IMR-90 (cell line): ENCODE measurements around the gene GTF2H1. TPM values are rescaled to one million over a fixed set of nuclear protein-coding genes. Genes with fewer than 3 reads are reported as not detected.

Experiments used
- ATAC-seq: fragments of 200-7000 bp; cut with Tn5 transposase; 2 replicates; pipeline ENCODE4 v1.9.1; 2020; ENCODE audit warnings: low read depth, mild to moderate bottlenecking, moderate library complexity
- BruUV-seq: library from RNA; stranded (reverse); fragments of 400-500 nt; replicated peaks from 2 replicates; lab custom pipeline; 2021; lab: Mats Ljungman, UMichigan
- CTCF ChIA-PET: fragments of 300-600 bp; formaldehyde crosslinking; extraction: SDS; loops from one replicate; lab custom pipeline; 2021; ENCODE audit warnings: antibody characterized with exemption; lab: Yijun Ruan, JAX
- POLR2A ChIA-PET: fragments of 300-600 bp; sonication (Branson Sonifier 250); formaldehyde crosslinking; loops from one replicate; lab custom pipeline; 2022; ENCODE audit warnings: antibody characterized with exemption; ENCODE audit not compliant: unreplicated experiment; lab: Charles Lee
- DNase-seq: peaks from one replicate; pipeline ENCODE4 v3.0.0; 2013
- H2AFZ ChIP-seq: replicated peaks from 2 replicates; pipeline ENCODE3; 2013; ENCODE audit warnings: low read length, mild to moderate bottlenecking; ENCODE audit not compliant: poor library complexity
- H2AK5ac ChIP-seq: 2 replicates; pipeline ENCODE4 v1.6.1; 2013; ENCODE audit warnings: low read depth, low read length, inconsistent platforms
- H2AK9ac ChIP-seq: replicated peaks from 2 replicates; pipeline ENCODE3; 2013; ENCODE audit warnings: mild to moderate bottlenecking, low read depth, low read length, moderate library complexity; ENCODE audit not compliant: poor library complexity
- H2BK120ac ChIP-seq: 2 replicates; pipeline ENCODE4 v1.6.1; 2013; ENCODE audit warnings: low read depth, low read length, inconsistent platforms
- H2BK15ac ChIP-seq: 3 replicates; pipeline ENCODE4 v1.6.1; 2013; ENCODE audit warnings: low read depth, low read length, inconsistent platforms
- H2BK20ac ChIP-seq: 2 replicates; pipeline ENCODE4 v1.6.1; 2013; ENCODE audit warnings: low read depth, mild to moderate bottlenecking, inconsistent platforms, low read length, moderate library complexity
- H2BK5ac ChIP-seq: 2 replicates; pipeline ENCODE4 v1.6.1; 2013; ENCODE audit warnings: mild to moderate bottlenecking, low read depth, low read length, inconsistent platforms; ENCODE audit not compliant: poor library complexity, severe bottlenecking
- H3K14ac ChIP-seq: replicated peaks from 2 replicates; pipeline ENCODE4 v1.6.1; 2013; ENCODE audit warnings: low read depth, low read length, inconsistent platforms
- H3K18ac ChIP-seq: 2 replicates; pipeline ENCODE4 v1.6.1; 2013; ENCODE audit warnings: low read depth, low read length, control low read depth
- H3K23ac ChIP-seq: 2 replicates; pipeline ENCODE4 v1.6.1; 2013; ENCODE audit warnings: low read depth, low read length, inconsistent platforms
- H3K27ac ChIP-seq: 2 replicates; pipeline ENCODE4 v1.5.1; 2013; ENCODE audit warnings: mild to moderate bottlenecking, control low read depth, low read length; ENCODE audit not compliant: insufficient read depth
- H3K27me3 ChIP-seq: 2 replicates; pipeline ENCODE4 v1.6.1; 2013; ENCODE audit warnings: low read length; ENCODE audit not compliant: control insufficient read depth, insufficient read depth
- H3K36me3 ChIP-seq: 2 replicates; pipeline ENCODE4 v1.6.1; 2013; ENCODE audit warnings: low read length, mixed read lengths; ENCODE audit not compliant: control insufficient read depth, insufficient read depth
- H3K4ac ChIP-seq: 2 replicates; pipeline ENCODE4 v1.6.1; 2013; ENCODE audit warnings: low read depth, low read length, inconsistent platforms
- H3K4me1 ChIP-seq: 2 replicates; pipeline ENCODE4 v1.6.1; 2013; ENCODE audit warnings: low read length, mixed read lengths; ENCODE audit not compliant: control insufficient read depth, insufficient read depth
- H3K4me2 ChIP-seq: 2 replicates; pipeline ENCODE4 v1.6.1; 2013; ENCODE audit warnings: low read depth, mild to moderate bottlenecking, control low read depth, low read length, moderate library complexity
- H3K4me3 ChIP-seq: 2 replicates; pipeline ENCODE4 v1.5.1; 2013; ENCODE audit warnings: low read depth, mild to moderate bottlenecking, control low read depth, low read length, moderate library complexity; ENCODE audit not compliant: insufficient read depth
- H3K56ac ChIP-seq: 2 replicates; pipeline ENCODE4 v1.6.1; 2013; ENCODE audit warnings: low read length, inconsistent platforms; ENCODE audit not compliant: insufficient read depth; ENCODE audit errors: extremely low read depth
- H3K79me1 ChIP-seq, 2 experiments: 2 replicates each; pipeline ENCODE4 v1.6.1; 2013; ENCODE audit warnings: low read length in 2 of 2, inconsistent platforms in 1 of 2, low read depth in 1 of 2
- H3K9ac ChIP-seq: 2 replicates; pipeline ENCODE4 v1.6.1; 2013; ENCODE audit warnings: low read depth, low read length, control low read depth
- H3K9me1 ChIP-seq: 2 replicates; pipeline ENCODE4 v1.6.1; 2013; ENCODE audit warnings: low read length, inconsistent platforms; ENCODE audit not compliant: insufficient read depth
- H3K9me3 ChIP-seq: 2 replicates; pipeline ENCODE4 v1.6.1; 2013; ENCODE audit warnings: low read length; ENCODE audit not compliant: control insufficient read depth, insufficient read depth
- H4K20me1 ChIP-seq: 2 replicates; pipeline ENCODE4 v1.6.1; 2013; ENCODE audit warnings: low read length, inconsistent platforms; ENCODE audit not compliant: insufficient read depth
- H4K5ac ChIP-seq: 2 replicates; pipeline ENCODE4 v1.6.1; 2013; ENCODE audit warnings: mild to moderate bottlenecking, low read depth, low read length, control low read depth
- H4K8ac ChIP-seq, 2 experiments: 2 replicates each; pipeline ENCODE4 v1.6.1; 2013; ENCODE audit warnings: low read depth in 2 of 2, low read length in 2 of 2, control low read depth in 1 of 2, inconsistent platforms in 1 of 2
- H4K91ac ChIP-seq: 2 replicates; pipeline ENCODE4 v1.6.1; 2013; ENCODE audit warnings: low read depth, low read length, inconsistent platforms; ENCODE audit not compliant: insufficient read depth
- BHLHE40 ChIP-seq: fragments of 150-350 bp; IDR thresholded peaks from 2 replicates; pipeline ENCODE4 v1.6.1; 2016; ENCODE audit warnings: mild to moderate bottlenecking, low read depth, low read length
- CEBPB ChIP-seq: IDR thresholded peaks from 2 replicates; pipeline ENCODE4 v1.6.1; 2012; ENCODE audit warnings: low read depth, low read length, improper control_type of control experiment
- CHD1 ChIP-seq: IDR thresholded peaks from 2 replicates; pipeline ENCODE4 v1.6.1; 2012; ENCODE audit warnings: low read depth, low read length, improper control_type of control experiment
- CTCF ChIP-seq: conservative IDR thresholded peaks from 2 replicates; pipeline ENCODE4 v1.5.1; 2012; ENCODE audit warnings: mild to moderate bottlenecking, low read depth, low read length, improper control_type of control experiment
- ELK1 ChIP-seq: fragments of 150-350 bp; IDR thresholded peaks from 2 replicates; pipeline ENCODE4 v1.6.1; 2016; ENCODE audit warnings: low read depth, mild to moderate bottlenecking, low read length, moderate library complexity, borderline replicate concordance
- FOS ChIP-seq: fragments of 150-350 bp; IDR thresholded peaks from 2 replicates; pipeline ENCODE4 v1.6.1; 2016; ENCODE audit warnings: low read depth, low read length
- MAFK ChIP-seq: IDR thresholded peaks from 2 replicates; pipeline ENCODE4 v1.6.1; 2012; ENCODE audit warnings: low read depth, low read length, improper control_type of control experiment
- MAZ ChIP-seq: IDR thresholded peaks from 2 replicates; pipeline ENCODE4 v1.6.1; 2012; ENCODE audit warnings: low read depth, mild to moderate bottlenecking, low read length, improper control_type of control experiment, moderate library complexity, borderline replicate concordance
- MXI1 ChIP-seq: IDR thresholded peaks from 2 replicates; pipeline ENCODE4 v1.6.1; 2012; ENCODE audit warnings: low read depth, mild to moderate bottlenecking, low read length, moderate library complexity, borderline replicate concordance
- POLR2A ChIP-seq: IDR thresholded peaks from 2 replicates; pipeline ENCODE4 v1.6.1; 2012; ENCODE audit warnings: mild to moderate bottlenecking, low read depth, low read length
- RAD21 ChIP-seq: IDR thresholded peaks from 2 replicates; pipeline ENCODE4 v1.6.1; 2012; ENCODE audit warnings: low read length, improper control_type of control experiment
- RCOR1 ChIP-seq: IDR thresholded peaks from 2 replicates; pipeline ENCODE4 v1.6.1; 2012; ENCODE audit warnings: mild to moderate bottlenecking, low read length, improper control_type of control experiment; ENCODE audit not compliant: insufficient replicate concordance
- SMC3 ChIP-seq: fragments of 150-350 bp; IDR thresholded peaks from 2 replicates; pipeline ENCODE4 v1.6.1; 2016; ENCODE audit warnings: low read depth, mild to moderate bottlenecking, antibody characterized with exemption, low read length, moderate library complexity
- USF2 ChIP-seq: fragments of 150-350 bp; IDR thresholded peaks from 2 replicates; pipeline ENCODE4 v1.6.1; 2017; ENCODE audit warnings: mild to moderate bottlenecking, antibody characterized with exemption, low read length, low read depth
- WGBS, 2 experiments: methylation state at CpG; one replicate each; pipeline versions ENCODE4 v1.1.5 to v1.1.7; 2013; ENCODE audit warnings: missing lambda C conversion rate in 2 of 2; ENCODE audit not compliant: insufficient read length in 1 of 2; ENCODE audit errors: extremely low coverage in 2 of 2; 5-methylcytosine and 5-hydroxymethylcytosine counted together
- dilution Hi-C: fragments of 300-500 bp; cut with HindIII; formaldehyde crosslinking; loops from one replicate; pipeline ENCODE4 v1.14.3; 2018; ENCODE audit warnings: low sequenced_read_pairs; ENCODE audit not compliant: unreplicated experiment
- in situ Hi-C: fragments of 300-500 bp; cut with MboI; formaldehyde crosslinking; loops from 3 replicates; pipeline ENCODE4 v1.14.3; 2019; ENCODE audit warnings: low sequenced_read_pairs, inconsistent platforms, mixed read lengths
- intact Hi-C: fragments of 100-400 bp; cut with micrococcal nuclease; formaldehyde crosslinking; loops from 2 replicates; pipeline ENCODE4 v1.10.0; 2022
- polyA plus RNA-seq, 3 experiments: library from polyadenylated mRNA; depleted of rRNA; stranded (reverse); fragments of >200 nt; gene quantifications; 2 replicates each; pipeline ENCODE4 v1.2.3, GENCODE V29; 2012; ENCODE audit warnings: low replicate concordance in 1 of 3
- total RNA-seq: library from RNA; depleted of rRNA; stranded (reverse); fragments of >200 nt; gene quantifications from 2 replicates; pipeline ENCODE4 v1.2.3, GENCODE V29; 2012

GTF2H1 gene
- total and polyA plus RNA-seq, 2 of the 4 experiments (the other 2 are of a cell fraction): 25.0 to 67.0 TPM

- intact Hi-C loops: no loop called here
- CTCF ChIA-PET: interaction anchor here (0.6 to 0.7 kb wide), 2 partner anchors 13 to 490 kb away, joined by 3 to 4 read pairs; no protein-coding TSS in a partner anchor
- TF ChIP-seq CTCF: no peak
- TF ChIP-seq USF2: no peak
- TF ChIP-seq ELK1: no peak
- TF ChIP-seq SMC3: no peak
- no peak for TF ChIP-seq RAD21
- TF ChIP-seq CEBPB: no peak
- TF ChIP-seq POLR2A: no peak
- no peak for TF ChIP-seq MAZ
- TF ChIP-seq FOS: no peak
- no peak for TF ChIP-seq BHLHE40
- TF ChIP-seq MXI1: no peak
- no peak for TF ChIP-seq RCOR1
- TF ChIP-seq MAFK: no peak
- no peak for TF ChIP-seq CHD1
These were observed 7.4 kb upstream of the GTF2H1 start for GRCh38 chr11:18314784-18315523.

More at GRCh38 chr11:18314784-18315523, 7.4 kb upstream of the GTF2H1 start:
- dilution Hi-C loops: no loop called here
- no peak overlapping the region for H3K14ac ChIP-seq
- no peak overlapping the region for H3K56ac ChIP-seq
- H4K20me1 ChIP-seq: no peaks in the 10 kb centered on the region
- H2BK20ac ChIP-seq: peak overlapping the region; percentile 3; the same call in 1 of the 2 replicates
- no peak overlapping the region for H2AFZ ChIP-seq
- H2BK15ac ChIP-seq: no peak overlapping the region
- peaks cover 6% of the 10 kb centered on the region; the same call in 1 of the 2 replicates for H3K9me1 ChIP-seq
- POLR2A ChIA-PET: no interaction called here
- no peak overlapping the region for H2AK5ac ChIP-seq
- H3K79me1 ChIP-seq: peaks cover 22 to 43% of the 10 kb centered on the region in 2 experiments
- no peak overlapping the region for H2AK9ac ChIP-seq
- ATAC-seq (no peak), DNase-seq (no peak)
- peaks cover 9% of the 10 kb centered on the region for H3K4me1 ChIP-seq
- peak overlapping the region; percentile 22; the same call in 1 of the 2 replicates for H3K4ac ChIP-seq
- no peak overlapping the region for H3K18ac ChIP-seq
- H3K36me3 ChIP-seq: peaks cover 8% of the 10 kb centered on the region; the same call in 1 of the 2 replicates
- H3K27me3 ChIP-seq: no peaks in the 10 kb centered on the region
- H3K4me3 ChIP-seq: no peak overlapping the region
- no peak overlapping the region for H4K8ac ChIP-seq
- no peak overlapping the region for H3K23ac ChIP-seq
- H3K9me3 ChIP-seq: no peaks in the 10 kb centered on the region
- H4K91ac ChIP-seq: peak overlapping the region; percentile 1; the same call in 1 of the 2 replicates
- BruUV-seq: no TSS peak
- 95% methylated on average over 4 of the region's 9 CpGs; no CpG with 5 or more reads in 1 of the 2 experiments for WGBS, 2 experiments
- H3K9ac ChIP-seq: no peak overlapping the region
- 0 out of 2 replicates have a peak overlapping the region, but pooled peaks have one; percentile 4 for H4K5ac ChIP-seq
- in situ Hi-C loops: no loop called here
- H3K27ac ChIP-seq: no peak overlapping the region
- no peak overlapping the region for H2BK5ac ChIP-seq
- H3K4me2 ChIP-seq: no peak overlapping the region
- H2BK120ac ChIP-seq: peak overlapping the region; percentile 37; the same call in 1 of the 2 replicates
